Raji (cell line): Measurements from ENCODE around the gene MYO15B.

Source experiments
- POLR2A ChIP-seq: IDR thresholded peaks from 2 replicates; pipeline ENCODE4 v1.6.1; 2011; ENCODE audit warnings: low read depth, low read length, control low read depth; ENCODE audit not compliant: insufficient read depth

MYO15B gene

DNA sequence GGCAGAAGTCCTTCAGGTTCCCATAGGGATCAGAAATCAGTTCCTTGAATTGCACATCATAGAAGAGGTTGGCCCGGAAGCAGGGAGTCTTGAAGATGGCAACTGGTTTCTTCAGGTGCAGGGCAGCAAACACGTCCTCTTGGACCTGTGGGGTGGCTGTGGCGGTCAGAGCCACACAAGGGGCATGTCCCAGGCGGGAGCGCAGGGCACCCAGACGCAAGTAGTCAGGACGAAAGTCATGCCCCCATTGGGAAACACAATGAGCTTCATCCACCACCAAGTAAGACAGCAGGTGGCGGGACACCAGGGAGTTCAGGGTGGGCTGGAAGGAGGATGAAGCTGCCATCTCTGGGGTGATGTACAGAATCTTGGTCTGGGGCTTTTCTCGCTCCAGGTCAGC lies 74.9 kb downstream of the MYO15B start:
- TF ChIP-seq POLR2A, result no peak

DNA sequence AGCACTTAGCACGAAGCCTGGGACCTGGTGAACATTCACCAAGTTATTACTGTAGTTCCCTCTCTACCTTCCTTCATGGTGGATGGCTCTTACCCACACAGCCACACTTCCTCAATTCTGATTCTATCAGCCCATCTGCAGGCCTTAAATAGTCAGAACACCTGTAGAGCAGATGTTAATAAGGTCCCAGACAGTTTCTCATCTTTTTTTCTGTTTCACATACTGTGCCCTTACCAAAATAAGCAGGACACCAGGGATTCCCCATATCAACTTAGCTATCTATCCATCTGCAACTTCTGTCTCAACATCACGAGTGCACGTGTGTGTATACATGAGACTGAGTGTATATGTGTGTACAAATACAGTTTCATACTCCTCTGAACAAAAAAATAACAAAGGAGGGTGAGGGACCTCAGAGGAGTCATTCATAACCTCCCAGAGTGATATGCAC lies 76.5 kb downstream of the MYO15B start:
- TF ChIP-seq POLR2A, result peak; percentile 30; the same call in 1 of the 2 replicates

- TF ChIP-seq POLR2A, result no peak
Observed at GRCh38 chr17:75665981-75666380, 78.4 kb downstream of the MYO15B start.

GRCh38 chr17:75666959-75667790 lies 79.6 kb downstream of the MYO15B start, which contains the start of the genes RECQL5 and SAP30BP:
TSS of gene RECQL5 (minus strand) at chr17:75667154. CDS start at chr17:75666557, 597 bp downstream.
TSS of gene SAP30BP (plus strand) at chr17:75667338. CDS start at chr17:75667373, 35 bp downstream.
- TF ChIP-seq POLR2A, result peak; percentile 65

GRCh38 chr17:75667825-75668224 lies 80.2 kb downstream of the MYO15B start:
- TF ChIP-seq POLR2A, result no peak

GRCh38 chr17:75668489-75668888 lies 80.9 kb downstream of the MYO15B start:
- TF ChIP-seq POLR2A, result no peak

GRCh38 chr17:75670868-75671267 lies 83.3 kb downstream of the MYO15B start:
- no peak for TF ChIP-seq POLR2A

GRCh38 chr17:75672011-75672410 lies 84.4 kb downstream of the MYO15B start:
- TF ChIP-seq POLR2A, result no peak

DNA sequence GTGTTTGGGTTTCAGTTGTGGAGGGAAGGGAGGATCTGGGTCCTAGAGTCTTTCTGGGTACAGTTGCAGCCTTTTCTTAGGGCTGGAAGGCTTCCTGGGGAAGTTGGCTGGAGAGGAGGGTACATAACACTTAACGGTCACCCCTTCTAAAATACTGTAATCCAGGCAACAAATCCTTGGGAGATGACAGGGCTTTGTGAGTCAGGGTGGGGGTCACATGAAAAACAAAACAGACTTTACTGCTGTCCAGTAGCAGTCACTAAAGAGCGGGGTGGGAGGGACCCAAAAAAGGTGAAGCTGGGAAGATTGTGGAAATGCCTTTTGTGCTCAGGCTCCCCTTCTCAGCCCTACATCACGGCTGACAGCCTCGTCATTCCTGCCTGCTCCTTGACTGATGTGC lies 85.9 kb downstream of the MYO15B start:
- no peak for TF ChIP-seq POLR2A
